OCI-LY1 (cell line): ENCODE data around the gene PUM1.

Experiments used
- H2AFZ ChIP-seq: fragments of 200-600 bp; sonication (generic), shearing (Covaris generic); 2 replicates; pipeline ENCODE4 v1.6.0; 2014; ENCODE audit warnings: antibody characterized with exemption, mild to moderate bottlenecking, low read length
- H3F3A ChIP-seq: fragments of 200-600 bp; sonication (generic), shearing (Covaris generic); 2 replicates; pipeline ENCODE4 v1.6.0; 2014; ENCODE audit warnings: mild to moderate bottlenecking, antibody characterized with exemption, low read length, moderate library complexity; ENCODE audit not compliant: insufficient read depth
- H3K27ac ChIP-seq: fragments of 200-600 bp; sonication (generic); 2 replicates; pipeline ENCODE4 v1.5.1; 2014; ENCODE audit warnings: low read length, mixed run types, mild to moderate bottlenecking, low read depth; ENCODE audit not compliant: poor library complexity, severe bottlenecking
- H3K27me3 ChIP-seq: fragments of 200-600 bp; sonication (generic); 2 replicates; pipeline ENCODE4 v1.6.0; 2014; ENCODE audit warnings: antibody characterized with exemption, mild to moderate bottlenecking, low read length, moderate library complexity; ENCODE audit not compliant: insufficient read depth
- H3K36me3 ChIP-seq: fragments of 200-600 bp; sonication (generic); 2 replicates; pipeline ENCODE4 v1.6.1; 2014; ENCODE audit warnings: mild to moderate bottlenecking, antibody characterized with exemption, low read length, moderate library complexity, mixed read lengths; ENCODE audit not compliant: insufficient read depth
- H3K4me1 ChIP-seq: fragments of 200-600 bp; sonication (generic); 2 replicates; pipeline ENCODE4 v1.5.1; 2014; ENCODE audit warnings: mild to moderate bottlenecking, low read length, moderate library complexity; ENCODE audit not compliant: insufficient read depth, severe bottlenecking
- H3K4me2 ChIP-seq: fragments of 200-600 bp; sonication (generic), shearing (Covaris generic); 2 replicates; pipeline ENCODE4 v1.6.1; 2014; ENCODE audit warnings: low read length
- H3K4me3 ChIP-seq: fragments of 200-600 bp; sonication (generic); 2 replicates; pipeline ENCODE4 v1.5.1; 2014; ENCODE audit warnings: low read length, low read depth, mild to moderate bottlenecking, mixed read lengths; ENCODE audit not compliant: poor library complexity, severe bottlenecking
- H3K79me2 ChIP-seq: fragments of 200-600 bp; shearing (Covaris generic); 2 replicates; pipeline ENCODE4 v1.6.1; 2016; ENCODE audit warnings: mixed run types, low read length, mixed read lengths; ENCODE audit not compliant: insufficient read depth
- H3K9ac ChIP-seq: fragments of 200-600 bp; sonication (generic), shearing (Covaris generic); 2 replicates; pipeline ENCODE4 v1.6.1; 2014; ENCODE audit warnings: mild to moderate bottlenecking, low read length, mixed read lengths
- H3K9me2 ChIP-seq: fragments of 200-600 bp; sonication (generic), shearing (Covaris generic); 2 replicates; pipeline ENCODE4 v1.6.1; 2014; ENCODE audit warnings: low read depth, mild to moderate bottlenecking, low read length, mixed read lengths
- H3K9me3 ChIP-seq: fragments of 200-600 bp; shearing (Covaris generic); 2 replicates; pipeline ENCODE4 v1.6.1; 2014; ENCODE audit warnings: low read length, mixed read lengths
- H4K20me1 ChIP-seq: fragments of 200-600 bp; sonication (generic), shearing (Covaris generic); 2 replicates; pipeline ENCODE4 v1.6.0; 2016; ENCODE audit warnings: mild to moderate bottlenecking, low read length; ENCODE audit not compliant: insufficient read depth
- CTCF ChIP-seq: fragments of 200-600 bp; sonication (generic), shearing (Covaris generic); IDR thresholded peaks from 2 replicates; pipeline ENCODE4 v1.5.1; 2017; ENCODE audit warnings: mild to moderate bottlenecking, antibody characterized with exemption, low read length, moderate library complexity, mixed read lengths
- EZH2 ChIP-seq: fragments of 200-600 bp; sonication (generic), shearing (Covaris generic); IDR thresholded peaks from 2 replicates; pipeline ENCODE4 v1.8.0; 2017; ENCODE audit warnings: borderline replicate concordance, mixed run types, mild to moderate bottlenecking, antibody characterized with exemption, low read length, moderate library complexity, mixed read lengths

Gene PUM1, protein sequence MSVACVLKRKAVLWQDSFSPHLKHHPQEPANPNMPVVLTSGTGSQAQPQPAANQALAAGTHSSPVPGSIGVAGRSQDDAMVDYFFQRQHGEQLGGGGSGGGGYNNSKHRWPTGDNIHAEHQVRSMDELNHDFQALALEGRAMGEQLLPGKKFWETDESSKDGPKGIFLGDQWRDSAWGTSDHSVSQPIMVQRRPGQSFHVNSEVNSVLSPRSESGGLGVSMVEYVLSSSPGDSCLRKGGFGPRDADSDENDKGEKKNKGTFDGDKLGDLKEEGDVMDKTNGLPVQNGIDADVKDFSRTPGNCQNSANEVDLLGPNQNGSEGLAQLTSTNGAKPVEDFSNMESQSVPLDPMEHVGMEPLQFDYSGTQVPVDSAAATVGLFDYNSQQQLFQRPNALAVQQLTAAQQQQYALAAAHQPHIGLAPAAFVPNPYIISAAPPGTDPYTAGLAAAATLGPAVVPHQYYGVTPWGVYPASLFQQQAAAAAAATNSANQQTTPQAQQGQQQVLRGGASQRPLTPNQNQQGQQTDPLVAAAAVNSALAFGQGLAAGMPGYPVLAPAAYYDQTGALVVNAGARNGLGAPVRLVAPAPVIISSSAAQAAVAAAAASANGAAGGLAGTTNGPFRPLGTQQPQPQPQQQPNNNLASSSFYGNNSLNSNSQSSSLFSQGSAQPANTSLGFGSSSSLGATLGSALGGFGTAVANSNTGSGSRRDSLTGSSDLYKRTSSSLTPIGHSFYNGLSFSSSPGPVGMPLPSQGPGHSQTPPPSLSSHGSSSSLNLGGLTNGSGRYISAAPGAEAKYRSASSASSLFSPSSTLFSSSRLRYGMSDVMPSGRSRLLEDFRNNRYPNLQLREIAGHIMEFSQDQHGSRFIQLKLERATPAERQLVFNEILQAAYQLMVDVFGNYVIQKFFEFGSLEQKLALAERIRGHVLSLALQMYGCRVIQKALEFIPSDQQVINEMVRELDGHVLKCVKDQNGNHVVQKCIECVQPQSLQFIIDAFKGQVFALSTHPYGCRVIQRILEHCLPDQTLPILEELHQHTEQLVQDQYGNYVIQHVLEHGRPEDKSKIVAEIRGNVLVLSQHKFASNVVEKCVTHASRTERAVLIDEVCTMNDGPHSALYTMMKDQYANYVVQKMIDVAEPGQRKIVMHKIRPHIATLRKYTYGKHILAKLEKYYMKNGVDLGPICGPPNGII

GRCh38 chr1:31065310-31066217 lies at the start of gene PUM1:
PUM1 (minus strand) TSS chr1:31065717; CDS start chr1:31059566, 6,151 bp downstream.
- Histone ChIP-seq H3F3A (peaks cover 3% of the 10 kb centered on the region; the same call in 1 of the 2 replicates), H2AFZ (peak within 1 kb of the TSS; percentile 59; the same call in 1 of the 2 replicates)

DNA sequence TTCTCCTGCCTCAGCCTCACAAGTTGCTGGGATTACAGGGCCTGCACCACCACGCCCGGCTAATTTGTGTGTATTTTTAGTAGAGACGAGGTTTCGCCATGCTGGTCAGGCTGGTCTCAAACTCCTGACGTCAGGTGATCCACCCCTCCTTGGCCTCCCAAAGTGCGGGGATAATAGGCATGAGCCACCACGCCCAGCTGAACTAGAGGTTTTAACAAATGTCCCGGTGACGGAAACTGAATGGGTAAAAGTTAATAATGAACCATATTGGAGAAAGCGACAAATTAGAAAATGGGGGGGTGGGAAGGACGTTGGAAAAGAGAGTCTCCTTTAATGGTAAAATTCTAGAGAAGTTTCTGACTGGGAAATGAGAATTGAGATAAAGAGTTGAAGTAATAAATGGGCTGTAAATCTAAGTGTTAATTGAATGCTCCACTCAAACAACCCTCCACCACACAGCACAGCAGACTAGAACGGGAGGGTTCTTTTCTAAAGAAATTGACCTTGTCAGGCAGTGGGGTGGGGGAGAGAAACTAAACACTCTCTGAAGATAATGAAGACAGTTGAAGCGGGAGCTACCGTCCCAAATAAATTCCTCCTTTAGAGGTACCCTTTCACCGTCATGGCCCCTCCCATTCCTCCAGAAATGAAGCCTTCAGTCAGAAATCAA lies 46.9 kb upstream of the PUM1 start:
- TF ChIP-seq EZH2, result no peak
- TF ChIP-seq CTCF, result no peak
- no peaks in the 10 kb centered on the region for H3F3A ChIP-seq

More at GRCh38 chr1:31065310-31066217, at the start of gene PUM1:
- Histone ChIP-seq H3K9ac (peak within 1 kb of the TSS; percentile 91), H3K4me2 (peak within 1 kb of the TSS; percentile 88), H3K27ac (peak within 1 kb of the TSS; percentile 90), H3K27me3 (no peaks in the 10 kb centered on the region), H3K9me3 (no peaks in the 10 kb centered on the region), H3K4me3 (peak within 1 kb of the TSS; percentile 75), H3K9me2 (no peaks in the 10 kb centered on the region), H3K36me3 (peaks cover 23% of the 10 kb centered on the region; the same call in 1 of the 2 replicates), H3K79me2 (peaks cover 47% of the 10 kb centered on the region), H4K20me1 (0 out of 2 replicates have a peak, but pooled peaks cover 3% of the 10 kb centered on the region), H3K4me1 (peaks cover 28% of the 10 kb centered on the region)
- TF ChIP-seq EZH2 (no peak), CTCF (no peak)

More for the DNA sequence above, 46.9 kb upstream of the PUM1 start:
- Histone ChIP-seq H3K4me3 (no peak overlapping the region), H3K27ac (no peak overlapping the region), H3K27me3 (no peaks in the 10 kb centered on the region; the same call in 1 of the 2 replicates), H3K4me1 (no peaks in the 10 kb centered on the region), H3K79me2 (no peaks in the 10 kb centered on the region), H3K9me2 (no peaks in the 10 kb centered on the region), H3K9me3 (no peaks in the 10 kb centered on the region), H3K9ac (no peak overlapping the region), H3K4me2 (no peak overlapping the region), H4K20me1 (no peaks in the 10 kb centered on the region), H2AFZ (no peak overlapping the region), H3K36me3 (no peaks in the 10 kb centered on the region)
